ENCODE measurements around the gene ARL10. TPM values are rescaled to one million over a fixed set of nuclear protein-coding genes. Genes with fewer than 3 reads are reported as not detected.

The ARL10 gene
- total and polyA plus RNA-seq, 3 experiments from 2014 or later: 2.1 to 14.0 (median 12.9) TPM

- no peaks in the 10 kb centered on the region for H3K9me3 Mint-ChIP-seq
- Histone ChIP-seq H3K27ac (ENCODE audit: low read depth, low read length) (no peak overlapping the region), H3K36me3 (ENCODE audit: insufficient read depth, low read length) (no peaks in the 10 kb centered on the region), H3K4me3 (ENCODE audit: low read length) (no peak overlapping the region), H3K4me1 (ENCODE audit: insufficient read depth, low read length) (peaks cover 5% of the 10 kb centered on the region), H3K9me3 (ENCODE audit: low read length) (no peaks in the 10 kb centered on the region), H3K27me3 (ENCODE audit: insufficient read depth, low read length, poor library complexity, severe bottlenecking) (no peaks in the 10 kb centered on the region)
- peak in 1 of 5 donors; percentile 33 for DNase-seq
- POLR2A ChIA-PET: no interaction called here
- peaks cover 11 to 22% (median 16%) of the 10 kb centered on the region in 3 donors for H3K4me1 Mint-ChIP-seq
- H3K27ac Mint-ChIP-seq: no peak overlapping the region
- H3K27me3 Mint-ChIP-seq: no peaks in the 10 kb centered on the region
- H3K4me3 Mint-ChIP-seq: peak overlapping the region in 2 of 7 donors; percentile 16 to 48
- H3K36me3 Mint-ChIP-seq: peaks cover 0 to 41% (median 9%) of the 10 kb centered on the region in 3 donors
- CTCF ChIA-PET: interaction anchor here (1.5 to 1.8 kb wide), 2 partner anchors 8 to 12 kb away, joined by 3 read pairs; no protein-coding TSS in a partner anchor
Observed at GRCh38 chr5:176368726-176369125, 3.4 kb downstream of the ARL10 start.

- Histone ChIP-seq H3K9me3 (ENCODE audit: low read length) (no peaks in the 10 kb centered on the region), H3K27me3 (ENCODE audit: insufficient read depth, low read length, poor library complexity, severe bottlenecking) (no peaks in the 10 kb centered on the region), H3K4me1 (ENCODE audit: insufficient read depth, low read length) (no peaks in the 10 kb centered on the region), H3K4me3 (ENCODE audit: low read length) (no peak overlapping the region), H3K36me3 (ENCODE audit: insufficient read depth, low read length) (no peaks in the 10 kb centered on the region), H3K27ac (ENCODE audit: low read depth, low read length) (no peak overlapping the region)
- Mint-ChIP-seq H3K4me1 (peaks cover 8 to 16% (median 14%) of the 10 kb centered on the region in 3 donors), H3K9me3 (no peaks in the 10 kb centered on the region), H3K27me3 (no peaks in the 10 kb centered on the region), H3K4me3 (peak overlapping the region in 1 of 7 donors; percentile 58), H3K36me3 (peaks cover 0 to 41% (median 9%) of the 10 kb centered on the region in 3 donors), H3K27ac (peak overlapping the region in 1 of 8 donors; percentile 38)
- POLR2A ChIA-PET: interaction anchor here (0.6 kb wide), 1 partner anchor 46 kb away, joined by 3 read pairs; no protein-coding TSS in a partner anchor
- peak in 1 of 5 donors; percentile 1 for DNase-seq
- CTCF ChIA-PET: interaction anchor here (1.6 kb wide), 1 partner anchor 9 kb away, joined by 4 read pairs; no protein-coding TSS in a partner anchor
Observed at GRCh38 chr5:176369934-176370711, 4.8 kb downstream of the ARL10 start.

GRCh38 chr5:176371621-176372539 lies 6.6 kb downstream of the ARL10 start:
- Histone ChIP-seq H3K4me1 (ENCODE audit: insufficient read depth, low read length) (no peaks in the 10 kb centered on the region), H3K27ac (ENCODE audit: low read depth, low read length) (no peak overlapping the region), H3K27me3 (ENCODE audit: insufficient read depth, low read length, poor library complexity, severe bottlenecking) (no peaks in the 10 kb centered on the region), H3K4me3 (ENCODE audit: low read length) (no peak overlapping the region), H3K9me3 (ENCODE audit: low read length) (no peaks in the 10 kb centered on the region), H3K36me3 (ENCODE audit: insufficient read depth, low read length) (no peaks in the 10 kb centered on the region)
- peak in 1 of 5 donors; percentile 34 for DNase-seq
- ChIA-PET CTCF (interaction anchor here (1.6 kb wide), 1 partner anchor 8 kb away, joined by 4 read pairs; no protein-coding TSS in a partner anchor), POLR2A (no interaction called here)
- peak overlapping the region in 1 of 8 donors; percentile 66 for H3K27ac Mint-ChIP-seq
- H3K27me3 Mint-ChIP-seq: no peaks in the 10 kb centered on the region
- no peak overlapping the region for H3K4me3 Mint-ChIP-seq
- peaks cover 5 to 12% (median 9%) of the 10 kb centered on the region in 3 donors for H3K4me1 Mint-ChIP-seq
- no peaks in the 10 kb centered on the region for H3K9me3 Mint-ChIP-seq
- peaks cover 0 to 41% (median 9%) of the 10 kb centered on the region in 3 donors for H3K36me3 Mint-ChIP-seq

- no peaks in the 10 kb centered on the region for H3K4me1 Mint-ChIP-seq
- peak in 1 of 5 donors; percentile 8 for DNase-seq
- CTCF ChIA-PET: no interaction called here
Observed at GRCh38 chr5:176373100-176373818, 8.0 kb downstream of the ARL10 start.

GRCh38 chr5:176379881-176380280 lies 14.6 kb downstream of the ARL10 start:
- Mint-ChIP-seq H3K4me3 (peak overlapping the region in 1 of 7 donors; percentile 5), H3K4me1 (no peaks in the 10 kb centered on the region), H3K27me3 (no peaks in the 10 kb centered on the region), H3K9me3 (no peaks in the 10 kb centered on the region), H3K27ac (no peak overlapping the region), H3K36me3 (peaks cover 0 to 54% (median 10%) of the 10 kb centered on the region in 3 donors)
- no peaks in the 10 kb centered on the region for H3K27me3 ChIP-seq (ENCODE audit: insufficient read depth, low read length, poor library complexity, severe bottlenecking)
- CTCF ChIA-PET: interaction anchor here (0.9 to 1.0 kb wide), 2 partner anchors 9 to 18 kb away, joined by 4 read pairs; partner anchors contain the start of gene KIAA1191
- no peak overlapping the region for H3K27ac ChIP-seq (ENCODE audit: low read depth, low read length)
- H3K4me1 ChIP-seq (ENCODE audit: insufficient read depth, low read length): no peaks in the 10 kb centered on the region
- POLR2A ChIA-PET: interaction anchor here (0.6 kb wide), 1 partner anchor 13 kb away, joined by 10 read pairs; no protein-coding TSS in a partner anchor
- H3K9me3 ChIP-seq (ENCODE audit: low read length): no peaks in the 10 kb centered on the region
- DNase-seq: no peak
- no peak overlapping the region for H3K4me3 ChIP-seq (ENCODE audit: low read length)
- peaks cover 21% of the 10 kb centered on the region for H3K36me3 ChIP-seq (ENCODE audit: insufficient read depth, low read length)

More at GRCh38 chr5:176373100-176373818, 8.0 kb downstream of the ARL10 start:
- Histone ChIP-seq H3K4me3 (ENCODE audit: low read length) (no peak overlapping the region), H3K27ac (ENCODE audit: low read depth, low read length) (no peak overlapping the region), H3K9me3 (ENCODE audit: low read length) (no peaks in the 10 kb centered on the region), H3K4me1 (ENCODE audit: insufficient read depth, low read length) (no peaks in the 10 kb centered on the region), H3K36me3 (ENCODE audit: insufficient read depth, low read length) (no peaks in the 10 kb centered on the region), H3K27me3 (ENCODE audit: insufficient read depth, low read length, poor library complexity, severe bottlenecking) (no peaks in the 10 kb centered on the region)
- Mint-ChIP-seq H3K4me3 (no peak overlapping the region), H3K9me3 (no peaks in the 10 kb centered on the region), H3K27ac (peak overlapping the region in 1 of 8 donors; percentile 64), H3K27me3 (no peaks in the 10 kb centered on the region), H3K36me3 (peaks cover 0 to 31% (median 0%) of the 10 kb centered on the region in 3 donors)
- POLR2A ChIA-PET: no interaction called here

GRCh38 chr5:176381423-176381822 lies 16.1 kb downstream of the ARL10 start:
- peaks cover 0 to 67% (median 10%) of the 10 kb centered on the region in 3 donors for H3K36me3 Mint-ChIP-seq

GRCh38 chr5:176381979-176382378 lies 16.7 kb downstream of the ARL10 start:
- Histone ChIP-seq H3K36me3 (ENCODE audit: insufficient read depth, low read length) (peaks cover 31% of the 10 kb centered on the region), H3K4me1 (ENCODE audit: insufficient read depth, low read length) (peaks cover 9% of the 10 kb centered on the region), H3K9me3 (ENCODE audit: low read length) (no peaks in the 10 kb centered on the region), H3K27ac (ENCODE audit: low read depth, low read length) (no peak overlapping the region), H3K27me3 (ENCODE audit: insufficient read depth, low read length, poor library complexity, severe bottlenecking) (no peaks in the 10 kb centered on the region), H3K4me3 (ENCODE audit: low read length) (no peak overlapping the region)
- Mint-ChIP-seq H3K36me3 (peaks cover 0 to 68% (median 10%) of the 10 kb centered on the region in 3 donors), H3K4me1 (peaks cover 6 to 14% (median 10%) of the 10 kb centered on the region in 3 donors), H3K4me3 (no peak overlapping the region), H3K9me3 (no peaks in the 10 kb centered on the region), H3K27me3 (no peaks in the 10 kb centered on the region), H3K27ac (no peak overlapping the region)
- POLR2A ChIA-PET: no interaction called here
- DNase-seq: no peak
- CTCF ChIA-PET: interaction anchor here (0.6 kb wide), 1 partner anchor 56 kb away, joined by 3 read pairs; no protein-coding TSS in a partner anchor

More at GRCh38 chr5:176381423-176381822, 16.1 kb downstream of the ARL10 start:
- ChIA-PET POLR2A (no interaction called here), CTCF (interaction anchor here (0.6 to 1.3 kb wide), 2 partner anchors 13 to 56 kb away, joined by 3 read pairs; no protein-coding TSS in a partner anchor)
- Mint-ChIP-seq H3K9me3 (no peaks in the 10 kb centered on the region), H3K27me3 (no peaks in the 10 kb centered on the region), H3K27ac (no peak overlapping the region), H3K4me1 (peaks cover 2 to 8% (median 4%) of the 10 kb centered on the region in 3 donors), H3K4me3 (no peak overlapping the region)
- H3K27me3 ChIP-seq (ENCODE audit: insufficient read depth, low read length, poor library complexity, severe bottlenecking): no peaks in the 10 kb centered on the region
- no peak for DNase-seq
- peaks cover 3% of the 10 kb centered on the region for H3K4me1 ChIP-seq (ENCODE audit: insufficient read depth, low read length)
- H3K4me3 ChIP-seq (ENCODE audit: low read length): no peak overlapping the region
- no peak overlapping the region for H3K27ac ChIP-seq (ENCODE audit: low read depth, low read length)
- peaks cover 31% of the 10 kb centered on the region for H3K36me3 ChIP-seq (ENCODE audit: insufficient read depth, low read length)
- H3K9me3 ChIP-seq (ENCODE audit: low read length): no peaks in the 10 kb centered on the region

All from CD8-positive, alpha-beta memory T cell (primary cell).